Measurements from ENCODE around the gene SCYL3. TPM values are rescaled to one million over a fixed set of nuclear protein-coding genes. Genes with fewer than 3 reads are reported as not detected.

SCYL3 gene
- total RNA-seq, 1 experiment from 2014 or later: 7.8 TPM

- ChIA-PET CTCF (no interaction called here), POLR2A (ENCODE audit: unreplicated experiment) (interaction anchor here (0.5 kb wide), 1 partner anchor 55 kb away, joined by 6 read pairs; no protein-coding TSS in a partner anchor)
- intact Hi-C loops (cut with micrococcal nuclease; ENCODE audit: unreplicated experiment): loop anchor here (5.0 kb wide), 2 partner anchors 138 to 598 kb away; partner anchors contain the start of genes GORAB and KIFAP3
- Histone ChIP-seq H3K27me3 (ENCODE audit: insufficient read depth, low read depth) (no peaks in the 10 kb centered on the region), H3K4me1 (replicated peaks; ENCODE audit: insufficient read depth) (no peaks in the 10 kb centered on the region), H3K36me3 (ENCODE audit: low read depth) (no peaks in the 10 kb centered on the region), H3K4me3 (no peak overlapping the region), H3K9me3 (ENCODE audit: insufficient read depth, low read depth) (no peaks in the 10 kb centered on the region), H3K79me2 (ENCODE audit: low read depth) (no peaks in the 10 kb centered on the region), H2AFZ (no peak overlapping the region), H3K27ac (no peak overlapping the region), H3F3A (ENCODE audit: insufficient read depth, low read depth) (no peaks in the 10 kb centered on the region), H3K9me2 (ENCODE audit: insufficient read depth) (peaks cover 11% of the 10 kb centered on the region; the same call in 1 of the 2 replicates), H3K4me2 (no peak overlapping the region), H4K20me1 (ENCODE audit: insufficient read depth) (no peaks in the 10 kb centered on the region)
- BruUV-seq (replicated peaks): no TSS peak
- DNase-seq: peak; percentile 37 to 38
- no peak for TF ChIP-seq CTCF (conservative IDR thresholded peaks at IDR 0.05)
- TF ChIP-seq EZH2 (IDR thresholded peaks at IDR 0.05; ENCODE audit: low read depth): no peak
Measured at GRCh38 chr1:169933984-169934725, 40.5 kb upstream of the SCYL3 start.

GRCh38 chr1:169931795-169932231 is 38.1 kb upstream of the SCYL3 start:
- Histone ChIP-seq H3K27ac (no peak overlapping the region), H3K79me2 (ENCODE audit: low read depth) (no peaks in the 10 kb centered on the region), H3K4me2 (no peak overlapping the region), H3K9me3 (ENCODE audit: insufficient read depth, low read depth) (no peaks in the 10 kb centered on the region), H3K4me3 (no peak overlapping the region), H3F3A (ENCODE audit: insufficient read depth, low read depth) (no peaks in the 10 kb centered on the region), H2AFZ (no peak overlapping the region), H4K20me1 (ENCODE audit: insufficient read depth) (no peaks in the 10 kb centered on the region), H3K9me2 (ENCODE audit: insufficient read depth) (no peaks in the 10 kb centered on the region), H3K27me3 (ENCODE audit: insufficient read depth, low read depth) (no peaks in the 10 kb centered on the region), H3K4me1 (replicated peaks; ENCODE audit: insufficient read depth) (no peaks in the 10 kb centered on the region), H3K36me3 (ENCODE audit: low read depth) (no peaks in the 10 kb centered on the region)
- CTCF ChIA-PET: no interaction called here
- TF ChIP-seq EZH2 (IDR thresholded peaks at IDR 0.05; ENCODE audit: low read depth): no peak
- TF ChIP-seq CTCF (conservative IDR thresholded peaks at IDR 0.05): no peak
- intact Hi-C loops (cut with micrococcal nuclease; ENCODE audit: unreplicated experiment): loop anchor here (5.0 kb wide), 2 partner anchors 140 to 600 kb away; partner anchors contain the start of genes GORAB and KIFAP3
- DNase-seq: no peak
- no TSS peak for BruUV-seq (replicated peaks)
- POLR2A ChIA-PET (ENCODE audit: unreplicated experiment): no interaction called here

DNA sequence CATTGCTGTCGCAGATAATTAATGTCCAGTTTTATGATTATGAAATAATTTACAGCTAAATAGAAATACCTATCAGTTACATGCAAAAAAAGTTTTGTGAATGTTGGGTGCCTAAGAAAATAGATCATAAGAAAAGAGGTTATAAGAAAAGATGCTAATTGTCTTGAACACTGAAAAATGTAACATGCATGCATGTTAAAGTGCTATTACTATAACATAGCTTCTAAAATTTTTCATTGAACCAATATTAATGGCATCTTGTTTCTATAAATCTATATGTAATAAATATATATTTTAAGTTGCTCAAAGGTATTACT is 35.5 kb upstream of the SCYL3 start:
- Histone ChIP-seq H3K9me2 (ENCODE audit: insufficient read depth) (no peaks in the 10 kb centered on the region), H3K9me3 (ENCODE audit: insufficient read depth, low read depth) (no peaks in the 10 kb centered on the region), H3K27me3 (ENCODE audit: insufficient read depth, low read depth) (no peaks in the 10 kb centered on the region), H2AFZ (no peak overlapping the region), H3K79me2 (ENCODE audit: low read depth) (no peaks in the 10 kb centered on the region), H4K20me1 (ENCODE audit: insufficient read depth) (no peaks in the 10 kb centered on the region), H3K4me3 (no peak overlapping the region), H3K27ac (no peak overlapping the region), H3K4me1 (replicated peaks; ENCODE audit: insufficient read depth) (peaks cover 12% of the 10 kb centered on the region), H3K36me3 (ENCODE audit: low read depth) (no peaks in the 10 kb centered on the region), H3F3A (ENCODE audit: insufficient read depth, low read depth) (peaks cover 6% of the 10 kb centered on the region; the same call in 1 of the 2 replicates), H3K4me2 (no peak overlapping the region)
- ChIA-PET POLR2A (ENCODE audit: unreplicated experiment) (no interaction called here), CTCF (no interaction called here)
- no peak; the same call in 1 of the 2 replicates for TF ChIP-seq CTCF (conservative IDR thresholded peaks at IDR 0.05)
- no peak for TF ChIP-seq EZH2 (IDR thresholded peaks at IDR 0.05; ENCODE audit: low read depth)
- no TSS peak for BruUV-seq (replicated peaks)
- intact Hi-C loops (cut with micrococcal nuclease; ENCODE audit: unreplicated experiment): loop anchor here (5.0 to 10.0 kb wide), 3 partner anchors 83 to 998 kb away; no protein-coding TSS in a partner anchor
- DNase-seq: no peak

Measured in PC-9 (cell line).